ENCODE results near the gene ULK4. TPM values are rescaled to one million over a fixed set of nuclear protein-coding genes. Genes with fewer than 3 reads are reported as not detected.
"Not testable (repeated sequence)": the region's sequence is repeated elsewhere in the genome, so short reads cannot be mapped to it uniquely, and the experiment has no call there.

The ULK4 gene
- polyA plus RNA-seq, 1 donor, result 2.4 TPM

DNA sequence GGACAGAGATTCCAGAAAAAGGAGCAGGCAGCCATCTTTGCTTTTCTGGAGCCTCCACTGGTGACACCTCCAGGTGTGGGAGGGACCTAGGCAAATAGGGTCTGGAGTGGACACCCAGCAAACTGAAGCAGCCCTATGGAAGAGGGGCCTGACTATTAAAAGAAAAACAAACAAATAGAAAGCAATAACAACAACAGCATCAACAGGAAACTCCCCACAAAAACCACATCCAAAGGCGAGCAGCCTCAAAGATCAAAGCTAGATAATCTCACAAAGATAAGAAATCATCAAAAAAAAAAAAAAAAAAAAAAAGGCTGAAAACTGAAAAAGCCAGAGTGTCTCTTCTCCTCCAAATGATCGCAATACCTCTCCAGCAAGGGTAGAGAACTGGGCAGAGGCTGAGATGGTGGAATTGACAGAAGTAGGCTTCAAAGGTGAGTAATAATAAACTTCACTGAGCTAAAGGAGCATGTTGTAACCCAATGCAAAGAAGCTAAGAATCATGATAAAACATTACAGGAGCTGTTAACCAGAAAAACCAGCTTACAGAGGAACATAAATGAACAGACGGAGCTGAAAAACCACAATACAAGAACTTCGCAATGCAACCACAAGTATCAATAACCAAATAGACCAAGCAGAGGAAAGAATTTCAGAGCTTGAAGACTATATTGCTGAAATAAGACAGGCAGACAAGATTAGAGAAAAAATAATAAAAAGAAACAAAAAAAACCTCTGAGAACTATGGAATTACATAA is 537.2 kb downstream of the ULK4 start:
- DNase-seq, result no peak

DNA sequence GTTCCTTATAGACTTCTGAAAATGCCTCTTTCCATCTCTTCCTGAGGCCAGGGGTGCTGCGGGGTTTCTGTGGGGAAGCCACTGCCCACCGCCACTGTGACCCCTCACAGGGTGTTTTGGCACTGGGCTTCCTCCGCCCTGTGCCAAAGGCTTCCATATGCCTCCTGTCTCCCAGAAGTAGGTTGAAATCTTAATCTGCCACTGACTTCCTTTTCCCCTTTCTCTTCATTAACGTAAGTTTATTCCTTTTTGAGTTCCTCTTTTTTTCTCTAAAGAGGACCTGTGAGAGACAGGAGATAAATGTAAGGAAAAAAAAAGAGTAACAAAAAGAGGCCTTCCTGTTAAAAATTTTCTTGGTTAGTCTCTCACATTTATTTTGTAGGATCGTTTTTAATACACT is 542.1 kb downstream of the ULK4 start:
- no peak for DNase-seq

DNA sequence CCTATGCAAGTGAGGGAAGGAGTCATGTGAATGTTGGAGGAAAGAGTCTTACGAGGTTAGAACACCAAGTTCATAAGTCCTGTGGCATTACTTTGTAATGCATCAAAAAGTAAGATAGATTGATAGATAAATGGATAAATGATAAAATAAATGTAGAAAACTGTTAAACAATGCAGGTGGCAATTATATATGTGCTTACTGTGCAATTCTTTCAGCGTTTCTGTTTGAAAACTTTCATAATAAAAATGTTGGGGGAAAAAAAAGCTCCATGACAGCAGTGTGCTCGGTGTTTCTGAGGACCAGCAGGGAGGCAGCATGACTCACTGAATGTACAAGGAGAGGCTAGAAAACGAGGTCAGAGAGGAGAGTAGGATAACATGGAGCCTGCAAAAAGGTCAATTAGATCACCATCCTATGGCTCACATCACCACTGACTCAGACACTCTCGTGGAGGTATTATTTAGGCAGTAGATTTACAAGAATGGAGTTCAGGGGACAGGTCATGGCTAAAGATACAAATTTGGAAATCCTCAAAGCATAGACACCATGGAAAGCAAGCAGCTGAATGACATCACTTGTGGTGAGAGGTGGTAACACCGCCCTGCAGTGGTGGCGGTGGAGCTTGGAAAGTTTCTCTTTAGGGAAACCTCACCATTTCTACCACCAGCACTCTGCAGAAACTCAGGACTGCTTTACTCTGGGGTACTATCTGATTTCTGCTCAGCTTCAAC is 542.8 kb downstream of the ULK4 start:
- no peak for DNase-seq

DNA sequence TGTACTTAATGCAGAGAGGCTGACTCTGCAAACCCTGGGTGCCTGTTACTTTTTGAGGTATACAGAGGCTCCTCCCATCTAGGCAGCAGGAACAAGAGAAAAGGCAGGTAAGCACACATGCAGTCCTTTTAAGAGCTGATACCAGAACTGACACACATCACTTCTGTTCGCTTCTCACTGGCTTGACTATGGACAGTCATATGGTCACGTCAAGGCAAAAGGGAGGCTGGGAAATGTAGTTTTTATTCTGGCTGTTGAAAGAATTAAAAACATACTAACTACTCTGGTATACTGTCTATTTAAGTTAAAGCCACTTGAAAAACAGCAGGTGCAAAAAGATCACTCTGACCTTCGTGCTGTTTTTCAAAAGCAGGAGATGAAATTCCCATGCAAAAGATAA is 544.3 kb downstream of the ULK4 start:
- DNase-seq, result no peak

DNA sequence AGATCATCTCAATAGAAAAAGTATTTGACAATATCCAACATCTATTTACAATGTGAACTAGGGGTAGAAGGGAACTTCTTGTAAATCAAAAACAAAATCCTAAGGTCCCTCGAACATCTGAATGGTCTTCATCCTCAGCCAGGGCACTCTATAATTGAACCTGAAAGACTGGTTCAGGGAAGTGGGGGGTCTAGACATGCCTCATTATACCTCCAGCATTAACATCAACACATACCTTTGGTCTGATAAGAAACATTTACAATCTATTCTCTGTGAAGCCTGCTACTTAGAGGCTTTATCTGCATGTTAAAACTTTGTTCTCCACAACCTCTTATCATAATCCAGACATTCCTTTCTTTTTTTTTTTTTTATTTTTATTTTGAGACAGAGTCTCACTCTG is 550.8 kb downstream of the ULK4 start:
- no peak for DNase-seq

DNA sequence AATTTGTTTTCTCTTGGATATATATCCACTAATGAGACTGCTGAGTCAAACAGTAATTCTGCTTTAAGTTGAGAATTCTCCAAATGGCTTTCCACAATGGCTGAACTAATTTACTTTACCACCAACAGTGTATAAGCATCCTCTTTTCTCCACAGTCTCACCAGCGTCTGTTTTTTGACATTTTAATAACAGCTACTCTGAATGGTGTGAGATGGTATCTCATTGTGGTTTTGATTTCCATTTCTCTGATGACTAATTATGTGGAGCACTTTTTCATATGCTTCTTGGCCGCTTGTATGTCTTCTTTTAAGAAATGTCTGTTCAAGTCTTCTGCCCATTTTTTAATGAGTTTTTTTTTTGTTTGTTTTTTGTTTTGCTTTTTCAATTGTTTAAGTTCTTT is 556.4 kb downstream of the ULK4 start:
- no peak for DNase-seq

DNA sequence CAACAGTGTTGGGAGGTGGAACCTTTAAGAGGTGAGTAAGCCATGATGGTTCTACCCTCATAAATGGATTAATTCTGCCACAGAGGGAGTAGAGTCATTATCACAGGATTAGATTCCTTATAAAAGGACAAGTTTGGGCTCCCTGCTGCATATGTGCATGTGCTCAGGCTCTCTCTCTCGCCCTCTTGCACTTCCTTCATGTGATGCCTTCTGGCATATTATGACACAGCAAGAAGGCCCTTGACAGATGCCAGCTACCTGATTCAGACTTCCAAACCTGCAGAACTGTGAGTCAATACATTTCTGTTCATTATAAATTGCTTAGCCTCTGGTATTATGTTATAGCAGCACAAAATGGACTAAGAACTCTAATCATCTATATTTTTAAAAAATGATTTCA is 557.3 kb downstream of the ULK4 start:
- DNase-seq, result no peak

DNA sequence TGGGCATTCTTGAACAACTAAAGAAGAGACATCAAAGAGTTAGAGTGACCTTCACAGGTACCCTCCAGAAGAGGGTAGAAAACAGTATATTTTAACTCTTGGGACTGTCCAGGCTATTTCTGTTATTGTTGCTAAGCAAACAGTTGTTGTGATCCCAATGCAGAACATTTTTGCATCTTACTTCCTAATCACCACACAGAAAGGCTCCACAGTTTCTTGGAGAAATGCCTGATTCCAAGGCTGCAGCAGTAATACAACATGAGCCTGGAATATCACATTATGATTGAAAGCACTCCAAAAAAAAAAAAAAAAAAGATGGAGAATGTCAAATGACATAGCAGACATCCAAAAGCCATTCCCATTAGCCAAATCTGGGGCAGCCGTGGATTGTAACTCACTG is 567.0 kb downstream of the ULK4 start:
- peak; percentile 0 for DNase-seq

DNA sequence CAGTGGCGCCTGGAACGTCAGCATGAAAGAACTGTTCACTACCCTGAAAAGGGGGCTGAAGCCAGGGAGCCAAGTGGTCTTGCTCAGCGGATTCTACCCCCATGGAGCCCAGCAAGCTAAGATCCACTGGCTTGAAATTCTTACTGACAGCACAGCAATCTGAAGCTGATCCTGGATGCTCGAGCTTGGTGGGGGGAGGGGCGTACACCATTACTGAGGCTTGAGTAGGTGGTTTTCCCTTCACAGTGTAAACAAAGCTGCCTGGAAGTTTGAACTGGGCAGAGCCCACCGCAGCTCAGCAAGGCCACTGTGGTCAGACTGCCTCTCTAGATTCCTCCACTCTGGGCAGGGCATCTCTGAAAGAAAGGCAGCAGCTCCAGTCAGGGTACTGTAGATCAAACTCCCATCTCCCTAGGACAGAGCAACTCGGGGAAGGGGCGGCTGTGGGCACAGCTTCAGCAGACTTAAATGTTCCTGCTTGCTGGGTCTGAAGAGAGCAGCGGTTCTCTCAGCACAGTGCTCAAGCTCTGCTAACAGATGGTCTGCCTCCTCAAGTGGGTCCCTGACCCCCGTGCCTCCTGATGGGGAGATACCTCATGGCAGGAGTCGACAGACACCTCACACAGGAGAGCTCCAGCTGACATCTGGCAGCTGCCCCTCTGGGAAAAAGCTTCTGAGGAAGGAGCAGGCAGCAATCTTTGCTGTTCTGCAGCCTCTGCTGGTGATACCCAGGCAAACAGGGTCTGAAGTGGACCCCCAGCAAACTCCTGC is 591.0 kb downstream of the ULK4 start:
- not testable (repeated sequence) for DNase-seq

DNA sequence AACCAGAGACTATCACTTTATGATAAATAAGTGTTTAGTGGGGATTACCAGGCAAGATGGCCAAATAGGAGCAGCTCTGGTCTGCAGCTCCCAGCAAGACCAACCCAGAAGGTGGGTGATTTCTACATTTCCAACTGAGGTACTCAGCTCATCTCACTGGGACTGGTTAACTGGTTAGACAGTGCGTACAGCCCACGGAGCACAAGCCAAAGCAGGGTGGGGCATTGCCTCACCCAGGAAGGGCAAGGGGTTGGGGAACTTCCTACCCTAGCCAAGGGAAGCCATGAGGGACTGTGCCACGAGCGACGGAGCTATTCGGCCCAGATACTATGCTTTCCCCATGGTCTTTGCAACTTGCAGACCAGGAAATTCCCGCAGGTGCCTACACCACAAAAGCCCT is 591.6 kb downstream of the ULK4 start:
- no peak for DNase-seq

DNA sequence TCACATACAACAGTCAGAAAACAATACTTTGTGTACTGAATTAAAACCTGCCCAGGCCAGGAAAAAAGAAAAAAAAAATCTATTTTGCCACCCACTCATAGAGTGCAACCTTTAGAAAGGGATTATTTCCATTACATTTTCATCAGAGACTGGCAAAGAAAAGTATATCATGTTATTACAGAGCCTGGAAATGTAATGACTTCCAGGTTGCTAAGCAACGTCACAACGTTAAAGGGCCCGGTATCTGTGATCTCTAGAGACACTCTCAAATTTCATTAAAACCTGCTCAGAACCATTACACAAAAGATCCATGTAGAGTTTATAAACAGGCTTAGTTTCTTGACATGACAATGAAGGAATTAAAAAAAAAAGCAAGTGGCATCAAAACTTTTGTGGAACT is 592.1 kb downstream of the ULK4 start:
- DNase-seq, result peak; percentile 40

DNA sequence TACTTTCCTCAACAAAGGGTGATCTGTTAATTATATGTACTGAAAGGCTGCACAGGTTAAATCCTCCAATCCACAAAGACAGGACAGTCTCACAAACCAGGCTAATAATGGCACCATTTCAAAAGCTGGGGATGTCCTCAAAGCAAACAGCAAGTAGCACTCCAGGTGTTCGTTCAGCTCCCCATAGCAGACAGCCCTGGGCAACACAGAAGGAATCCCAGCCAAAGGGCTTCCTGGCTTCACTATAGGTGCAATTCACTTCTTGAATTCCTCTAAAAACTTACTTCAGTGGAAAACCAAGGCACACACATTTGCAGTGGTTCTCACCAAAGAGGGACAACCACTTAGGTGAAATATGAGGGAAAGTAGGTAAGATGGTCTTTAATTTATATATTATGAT is 595.9 kb downstream of the ULK4 start:
- DNase-seq, result no peak

DNA sequence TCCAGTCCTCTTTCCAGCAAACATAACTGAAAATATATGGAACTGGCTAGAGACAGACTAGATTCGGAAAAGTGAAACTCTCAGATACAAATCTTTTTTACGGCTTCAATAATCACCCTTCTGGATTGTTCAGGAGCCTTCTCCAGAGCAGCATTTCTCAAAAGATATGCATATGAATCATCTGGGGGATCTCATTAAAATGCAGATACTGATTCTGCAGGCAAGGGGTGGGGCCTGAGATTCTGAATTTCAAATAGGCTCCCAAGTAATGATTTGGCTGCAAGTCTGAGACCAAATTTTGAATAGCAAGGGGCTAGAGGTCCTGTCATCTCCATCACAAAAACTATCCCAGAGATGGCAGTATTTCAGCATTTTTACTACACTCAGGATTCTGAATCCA is 597.2 kb downstream of the ULK4 start:
- DNase-seq, result no peak

DNA sequence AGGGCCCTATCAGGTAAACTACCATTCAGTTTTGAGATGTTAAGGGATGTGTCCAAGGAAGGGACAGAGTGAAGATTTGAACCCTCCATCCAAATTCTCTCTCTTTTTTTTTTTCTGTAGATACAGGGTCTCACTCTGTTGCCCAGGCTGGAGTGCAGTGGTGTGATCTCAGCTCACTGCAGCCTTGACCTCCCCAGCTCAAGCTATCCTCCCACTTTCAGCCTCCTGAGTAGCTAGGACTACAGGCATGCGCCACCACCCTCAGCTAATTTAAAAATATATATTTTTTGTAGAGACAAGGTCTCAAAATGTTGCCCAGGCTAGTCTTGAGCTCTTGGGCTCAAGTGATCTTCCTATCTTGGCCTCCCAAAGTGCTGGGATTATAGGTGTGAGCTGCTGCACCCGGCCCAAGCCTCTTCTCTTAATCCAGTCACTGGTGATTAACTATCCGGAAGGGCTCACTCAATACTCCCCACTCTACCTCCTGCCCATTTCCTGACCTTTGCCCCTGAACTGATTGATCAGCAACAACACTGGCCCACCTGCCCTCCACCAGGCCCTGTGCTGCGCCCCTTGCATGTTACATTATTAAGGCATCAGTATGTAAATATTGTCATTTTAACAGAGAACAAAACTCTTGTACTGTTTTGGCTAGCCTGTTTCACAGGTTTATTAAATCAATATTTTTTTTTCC is 597.9 kb downstream of the ULK4 start:
- no peak for DNase-seq

DNA sequence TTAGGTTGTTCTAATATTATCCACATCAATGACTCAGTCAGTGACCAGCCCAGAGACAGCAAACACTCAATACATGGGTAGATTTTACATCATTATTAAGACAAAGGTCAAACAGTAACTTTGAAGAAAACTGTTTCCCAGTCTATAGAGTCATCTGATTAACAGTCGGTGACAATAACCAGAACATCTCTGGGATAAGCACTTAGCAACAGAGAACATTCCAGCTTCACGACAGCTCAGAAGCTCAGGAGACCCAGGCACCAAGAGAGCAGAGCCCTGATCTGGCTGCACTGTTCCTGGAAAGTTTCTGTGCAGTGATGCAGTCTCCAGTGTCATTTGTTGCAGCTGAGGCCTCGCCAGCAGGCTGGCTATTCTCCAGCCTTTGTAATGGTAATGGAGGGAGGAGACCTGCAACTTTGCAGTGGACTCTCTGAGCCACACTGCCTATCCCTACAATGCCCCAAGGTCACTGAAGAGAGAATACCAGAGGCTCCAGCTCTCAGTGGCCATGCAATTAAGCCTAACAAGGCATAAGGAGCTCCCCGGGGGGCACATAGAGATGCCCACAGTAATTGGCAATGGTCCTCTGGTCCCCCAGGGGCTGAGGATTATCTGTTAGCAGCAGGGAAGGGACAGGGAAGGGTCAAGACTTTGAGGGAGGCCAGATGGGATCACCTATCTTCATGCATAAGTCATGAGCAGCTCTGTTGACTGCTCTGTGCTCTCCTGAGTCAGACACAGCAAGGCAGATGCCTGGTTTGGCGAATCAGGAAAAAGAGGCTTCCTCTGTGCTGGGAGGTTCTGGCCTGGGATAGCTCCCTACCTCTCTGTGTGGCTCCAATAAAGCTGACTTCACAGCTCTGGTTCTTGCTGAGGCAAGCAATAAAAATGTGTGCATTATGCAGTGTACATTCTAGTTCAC is 599.0 kb downstream of the ULK4 start:
- no peak for DNase-seq

DNA sequence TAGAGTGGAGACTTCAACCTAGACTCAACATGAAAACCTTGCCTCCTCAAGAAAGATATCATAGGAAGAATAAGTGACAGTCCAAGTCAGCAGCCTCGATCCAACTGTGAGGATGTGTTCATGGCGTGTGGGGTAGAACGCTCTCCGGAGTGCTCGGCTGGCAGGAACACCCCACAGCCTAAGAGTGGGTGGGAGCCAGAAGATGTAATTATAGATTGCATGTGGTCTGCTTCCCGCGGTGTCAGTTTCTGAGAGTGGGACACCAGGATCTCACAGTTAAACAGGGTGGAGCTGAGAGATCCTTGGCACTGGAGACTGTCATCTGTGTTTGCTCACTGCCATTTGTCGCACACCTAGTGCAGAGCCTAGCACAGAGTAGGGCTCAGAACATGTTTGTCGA is 604.6 kb downstream of the ULK4 start:
- no peak for DNase-seq

DNA sequence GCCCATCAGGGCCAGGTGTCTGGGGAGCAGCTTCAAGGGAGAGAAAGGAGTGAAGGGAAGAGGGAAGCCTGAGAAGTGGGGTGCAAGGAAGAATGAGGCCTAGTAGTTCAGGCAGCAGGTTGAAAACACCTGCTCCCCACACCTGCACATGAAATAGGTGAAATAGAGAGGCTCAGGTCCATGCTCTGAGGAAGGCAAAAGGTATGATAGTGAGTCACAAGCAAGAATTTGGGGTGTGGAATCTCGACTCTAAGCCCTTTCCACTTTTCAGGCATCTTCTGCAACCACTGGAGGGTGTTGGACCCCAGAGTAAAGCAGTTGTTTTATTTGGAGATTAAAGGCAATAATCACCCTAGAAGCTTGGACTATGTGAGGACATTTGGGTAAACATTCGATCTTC is 605.1 kb downstream of the ULK4 start:
- no peak for DNase-seq

DNA sequence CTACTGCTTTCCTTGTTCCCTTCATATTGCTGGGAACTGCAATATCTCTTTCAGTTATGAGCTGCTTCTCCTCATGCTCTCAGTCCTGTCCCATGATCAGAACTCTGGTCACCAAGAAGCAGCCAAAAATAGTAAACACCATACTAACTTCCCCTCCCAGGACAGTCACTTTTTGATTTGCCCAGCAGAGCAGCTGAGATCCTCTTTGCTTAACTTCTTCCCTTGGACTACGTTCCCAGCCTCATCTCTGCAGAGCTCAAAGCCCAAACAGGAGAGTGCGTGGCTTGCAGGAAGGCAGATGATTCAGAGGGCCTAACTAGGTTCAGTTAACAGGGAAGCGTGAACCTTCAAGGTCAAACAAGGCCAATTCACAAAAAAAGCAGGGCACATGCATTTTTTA is 609.4 kb downstream of the ULK4 start:
- no peak for DNase-seq

DNA sequence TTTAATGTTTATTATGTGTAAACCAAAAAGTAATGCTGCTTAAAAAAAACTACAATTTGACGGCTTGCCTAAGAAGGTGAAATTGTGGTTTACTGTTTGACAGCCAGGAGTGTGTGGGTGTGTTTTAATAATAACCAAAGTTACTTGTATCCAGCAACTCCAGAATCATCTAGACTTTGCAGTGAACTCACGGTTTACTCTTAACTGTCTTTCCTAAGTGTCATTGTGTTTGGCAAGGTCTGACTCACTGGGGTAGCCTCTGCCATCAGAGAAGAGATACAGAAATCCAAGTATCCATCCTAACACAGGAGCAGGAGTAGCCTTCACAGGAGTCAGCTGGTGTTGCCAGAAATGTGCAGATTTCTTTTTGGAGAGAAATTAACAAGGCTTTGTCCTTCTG is 611.5 kb downstream of the ULK4 start:
- DNase-seq, result no peak

DNA sequence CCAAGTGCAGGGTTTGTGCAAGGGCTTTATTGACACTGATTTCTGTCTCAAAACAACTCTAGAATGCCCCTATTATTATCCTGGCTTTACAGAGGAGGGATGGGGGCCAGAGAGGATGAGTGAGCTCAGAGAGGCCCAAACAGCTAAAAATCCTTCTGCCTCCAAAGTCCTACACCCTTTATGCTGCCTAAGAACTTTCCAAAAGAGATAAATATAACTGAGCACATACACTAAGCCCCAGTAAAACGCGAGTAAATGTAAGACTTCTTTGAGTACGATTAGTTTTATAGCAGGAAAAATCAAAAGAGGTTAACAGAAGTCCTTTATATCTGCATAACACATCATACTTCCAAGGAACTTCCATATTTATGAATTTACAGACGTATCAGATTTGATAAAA is 613.5 kb downstream of the ULK4 start:
- no peak for DNase-seq

DNA sequence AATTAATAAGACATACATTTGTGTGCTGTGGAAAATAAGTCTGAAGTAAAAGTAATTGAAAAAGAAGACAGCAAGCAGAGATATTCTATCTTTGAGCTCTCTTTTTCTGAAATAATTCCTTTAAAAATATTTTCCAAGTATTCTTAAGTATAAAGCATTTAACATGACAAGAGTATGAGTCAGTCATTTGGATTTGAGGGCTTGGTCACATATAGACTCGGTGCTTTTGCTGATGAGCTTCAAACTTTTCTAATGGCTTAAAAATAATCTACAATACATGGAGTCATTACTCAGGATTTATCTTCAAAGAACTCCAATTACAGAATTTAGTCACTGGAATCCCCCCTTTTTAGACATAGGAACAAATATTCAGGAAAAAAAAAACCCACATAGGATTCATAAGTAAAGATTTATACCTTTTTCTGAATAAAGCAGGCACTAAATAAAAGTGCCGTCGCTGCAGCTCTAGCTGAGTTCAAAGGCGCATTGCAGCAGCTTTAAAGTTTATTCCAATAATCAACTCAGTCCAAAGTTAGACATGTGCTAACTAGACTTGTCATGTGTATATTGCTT is 615.1 kb downstream of the ULK4 start:
- DNase-seq, result no peak

DNA sequence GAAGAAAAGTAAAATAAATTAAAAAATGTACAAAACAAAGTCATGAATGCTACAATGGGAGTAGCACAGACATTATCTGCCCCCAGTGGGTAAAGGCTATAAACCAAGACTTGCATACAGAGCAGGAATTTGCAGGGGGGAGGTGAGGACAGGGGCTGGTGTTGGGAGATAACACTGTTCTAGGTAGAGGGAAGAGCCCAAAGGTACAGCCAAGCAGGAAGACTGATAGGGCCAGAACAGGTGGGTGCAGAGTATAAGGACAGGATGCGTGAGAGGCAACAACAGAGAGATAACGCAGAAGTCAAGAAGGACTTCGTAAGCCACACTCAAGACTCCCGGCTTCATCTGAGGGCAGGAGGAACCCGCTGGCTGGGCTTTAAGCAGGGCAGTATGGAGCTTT is 616.1 kb downstream of the ULK4 start:
- no peak for DNase-seq

Measured in hindlimb muscle (tissue), 1 donor.